GM21390 (cell line): ENCODE results near the gene JARID2.
A peak's percentile ranks its signal among the peaks of the same experiment; 100 is the strongest.

Experiments
- ATAC-seq: cut with Tn5 transposase; IDR thresholded peaks from one replicate; pipeline ENCODE4 v1.9.1; 2021; ENCODE audit not compliant: unreplicated experiment

Gene JARID2

GRCh38 chr6:15245361-15246216 is at the start of gene JARID2:
Gene JARID2 (plus strand): TSS chr6:15246069. CDS start chr6:15246540, 471 bp downstream.
- peak; percentile 54 for ATAC-seq

- no peak for ATAC-seq
Observed at GRCh38 chr6:15200087-15200486, 45.8 kb upstream of the JARID2 start.

- no peak for ATAC-seq
Observed at GRCh38 chr6:15205321-15205720, 40.5 kb upstream of the JARID2 start.

- no peak for ATAC-seq
Observed at GRCh38 chr6:15206887-15207286, 39.0 kb upstream of the JARID2 start.

GRCh38 chr6:15207923-15208322 is 37.9 kb upstream of the JARID2 start:
- ATAC-seq, result no peak

- no peak for ATAC-seq
Observed at GRCh38 chr6:15213838-15214400, 31.9 kb upstream of the JARID2 start.

- no peak for ATAC-seq
Observed at GRCh38 chr6:15218401-15218800, 27.5 kb upstream of the JARID2 start.

- no peak for ATAC-seq
Observed at GRCh38 chr6:15220062-15220461, 25.8 kb upstream of the JARID2 start.

- no peak for ATAC-seq
Observed at GRCh38 chr6:15227827-15228318, 18.0 kb upstream of the JARID2 start.

- ATAC-seq, result no peak
Observed at GRCh38 chr6:15230827-15231226, 15.0 kb upstream of the JARID2 start.

- ATAC-seq, result no peak
Observed at GRCh38 chr6:15232836-15233510, 12.9 kb upstream of the JARID2 start.

GRCh38 chr6:15234068-15234758 is 11.7 kb upstream of the JARID2 start:
- no peak for ATAC-seq

GRCh38 chr6:15239616-15240364 is 6.1 kb upstream of the JARID2 start:
- ATAC-seq, result no peak

GRCh38 chr6:15242503-15242902 is 3.4 kb upstream of the JARID2 start:
- no peak for ATAC-seq

- ATAC-seq, result no peak
Observed at GRCh38 chr6:15242937-15243614, 2.8 kb upstream of the JARID2 start.

GRCh38 chr6:15243910-15244619 is 1.8 kb upstream of the JARID2 start:
- ATAC-seq, result no peak

- ATAC-seq, result peak; percentile 21
Observed at GRCh38 chr6:15244620-15245360, 1.1 kb upstream of the JARID2 start.

- ATAC-seq, result no peak
Observed at GRCh38 chr6:15246217-15246665, 372 bp downstream of the JARID2 start.
